GM19240 (cell line): ENCODE data around the gene USP28.

Experiments
- DNase-seq: peaks from one replicate; pipeline ENCODE4 v3.0.0; 2011; ENCODE audit warnings: low spot score; ENCODE audit not compliant: insufficient read length

USP28 gene

DNA sequence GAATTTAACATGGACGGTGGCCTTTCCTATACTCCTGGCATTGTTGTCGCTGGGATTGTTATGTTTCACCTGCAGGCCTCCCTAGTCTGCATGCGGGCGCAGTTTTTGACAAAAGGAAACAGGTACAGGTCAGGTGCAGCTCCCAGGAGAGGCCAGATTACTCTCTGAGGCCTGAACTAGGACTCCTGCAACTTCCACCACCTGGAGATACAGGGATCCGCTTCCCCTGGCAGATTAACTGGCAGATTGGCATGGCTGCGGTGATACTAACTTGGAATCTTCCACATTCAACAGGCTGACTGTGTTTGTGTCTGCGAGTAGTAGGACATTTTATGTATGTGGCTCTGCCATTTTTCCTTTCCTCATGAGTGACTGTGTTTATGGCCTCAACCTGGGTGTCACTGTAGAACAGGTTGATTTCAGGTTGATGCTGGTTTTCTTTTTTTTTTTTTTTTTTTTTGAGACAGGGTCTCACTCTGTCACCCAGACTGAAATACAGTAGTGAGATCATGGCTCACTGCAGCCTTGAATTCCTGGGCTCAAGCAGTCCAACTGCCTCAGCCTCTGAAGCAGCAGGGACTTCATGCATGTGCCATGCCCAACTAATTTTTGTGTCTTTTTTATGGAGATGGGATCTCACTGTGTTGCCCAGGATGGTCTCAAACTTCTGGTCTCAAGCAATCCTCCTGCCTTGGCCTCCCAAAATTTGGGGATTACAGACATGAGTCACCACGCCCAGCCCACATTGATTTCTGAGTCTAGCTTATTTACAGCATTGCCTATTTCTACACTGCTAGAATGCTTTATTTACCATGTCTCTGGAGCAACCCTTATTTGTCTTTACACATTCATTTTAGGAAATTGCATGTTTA, 1.7 kb upstream of the USP28 start:
- no peak for DNase-seq

GRCh38 chr11:113876074-113876797, 864 bp upstream of the USP28 start:
- DNase-seq = no peak

DNA sequence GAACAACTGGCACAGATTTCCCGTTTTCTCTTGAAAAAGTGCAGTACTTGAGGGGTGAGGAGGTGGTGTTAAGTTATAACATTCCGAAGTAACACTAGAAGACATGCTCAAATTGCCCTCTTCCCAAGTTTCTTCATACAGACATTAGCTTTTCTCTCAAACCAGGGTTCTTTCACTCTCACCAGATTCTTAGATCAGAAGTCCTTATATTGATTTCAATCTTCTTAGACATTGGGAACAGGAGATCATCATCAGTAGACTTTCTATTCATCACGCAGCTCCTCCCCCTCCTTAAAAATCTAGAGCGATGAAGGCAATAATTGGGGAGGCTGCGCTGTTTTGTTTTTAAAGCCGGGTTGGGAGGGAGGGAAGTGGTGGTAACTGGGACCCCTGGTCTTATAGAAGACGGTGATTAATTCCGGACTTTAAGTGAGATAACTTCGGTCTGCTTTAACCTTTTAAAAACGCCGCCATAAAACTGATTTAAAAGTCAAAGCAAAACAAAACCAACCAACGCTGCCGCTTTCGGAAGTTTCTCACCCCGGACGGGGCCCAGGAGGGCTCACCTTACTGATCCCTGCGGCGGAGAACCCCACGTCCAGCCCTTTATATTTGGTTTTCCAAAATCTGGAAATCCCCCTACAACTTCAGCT, 665 bp downstream of the USP28 start:
- DNase-seq = no peak

- no peak for DNase-seq
Measured at GRCh38 chr11:113874096-113874495, 1.3 kb downstream of the USP28 start.

GRCh38 chr11:113873236-113873626, 2.1 kb downstream of the USP28 start:
- DNase-seq = no peak

DNA sequence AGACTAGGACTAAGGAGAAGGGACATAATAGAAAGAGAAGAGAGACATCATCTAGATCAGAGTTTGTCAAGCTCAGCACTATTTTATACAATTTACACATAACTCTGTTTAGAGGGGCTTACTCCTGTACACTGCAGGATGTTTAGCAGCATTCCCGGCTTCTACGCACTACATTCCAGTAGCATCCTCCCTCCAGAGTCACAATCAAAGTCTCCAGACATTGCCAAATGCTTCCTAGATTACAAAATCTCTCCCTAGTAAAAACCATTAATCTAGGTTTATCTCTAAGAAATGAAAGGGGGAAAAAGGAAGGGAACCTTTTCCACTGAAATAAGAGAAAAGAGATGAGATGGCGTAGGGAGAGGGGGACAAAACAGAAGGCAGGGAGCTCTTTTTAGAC, 4.0 kb downstream of the USP28 start:
- no peak for DNase-seq

DNA sequence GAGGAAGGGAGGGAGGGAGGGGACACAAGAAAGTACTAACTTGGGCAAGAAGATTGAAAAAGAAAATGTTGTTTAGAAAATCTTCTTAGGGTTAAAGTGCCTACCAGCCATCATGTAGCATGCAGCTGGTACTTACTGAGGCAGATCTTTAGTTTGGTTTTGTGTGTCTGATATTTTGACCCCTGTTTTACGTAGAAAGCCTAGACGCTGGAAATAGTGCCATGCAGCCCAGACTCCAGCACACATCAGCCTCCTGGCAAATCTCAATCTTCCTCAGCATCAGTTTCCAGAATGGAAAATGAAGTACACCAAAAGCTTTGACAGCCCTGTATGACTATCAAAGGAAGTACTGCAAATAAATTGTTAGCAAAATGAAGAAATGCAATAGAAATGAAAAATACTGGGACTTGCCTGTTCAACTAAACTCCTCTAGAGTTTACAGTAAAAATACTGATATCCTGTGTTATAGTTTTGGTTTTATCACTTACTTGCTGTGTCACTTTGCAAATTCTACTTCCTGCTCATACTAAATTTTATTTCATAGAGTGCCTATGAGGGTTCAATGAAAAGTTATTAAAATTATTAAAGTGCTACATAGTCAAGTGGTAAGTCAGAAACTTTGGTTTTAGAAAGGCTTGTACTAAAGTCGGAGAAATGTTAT, 7.4 kb downstream of the USP28 start:
- DNase-seq = no peak

DNA sequence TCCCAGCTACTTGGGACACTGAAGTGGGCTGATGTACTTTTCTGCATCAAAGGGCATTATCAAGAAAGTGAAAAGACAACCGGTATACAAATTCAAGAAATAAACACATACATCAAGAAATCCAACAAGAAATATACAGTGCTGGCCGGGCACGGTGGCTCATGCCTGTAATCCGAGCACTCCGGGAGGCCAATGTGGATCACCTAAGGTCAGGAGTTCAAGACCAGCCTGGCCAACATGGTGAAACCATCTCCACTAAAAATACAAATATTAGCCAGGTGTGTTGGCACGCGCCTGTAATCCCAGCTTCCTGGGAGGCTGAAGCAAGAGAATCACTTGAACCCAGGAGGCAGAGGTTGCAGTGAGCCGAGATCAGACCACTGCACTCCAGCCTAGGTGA, 9.5 kb downstream of the USP28 start:
- no peak for DNase-seq

- DNase-seq = no peak
Measured at GRCh38 chr11:113864410-113864809, 11.0 kb downstream of the USP28 start.

GRCh38 chr11:113862435-113862834, 12.9 kb downstream of the USP28 start:
- no peak for DNase-seq

- DNase-seq = peak; percentile 16
Measured at GRCh38 chr11:113859665-113860064, 15.7 kb downstream of the USP28 start.

- no peak for DNase-seq
Measured at GRCh38 chr11:113856966-113857759, 18.2 kb downstream of the USP28 start.

DNA sequence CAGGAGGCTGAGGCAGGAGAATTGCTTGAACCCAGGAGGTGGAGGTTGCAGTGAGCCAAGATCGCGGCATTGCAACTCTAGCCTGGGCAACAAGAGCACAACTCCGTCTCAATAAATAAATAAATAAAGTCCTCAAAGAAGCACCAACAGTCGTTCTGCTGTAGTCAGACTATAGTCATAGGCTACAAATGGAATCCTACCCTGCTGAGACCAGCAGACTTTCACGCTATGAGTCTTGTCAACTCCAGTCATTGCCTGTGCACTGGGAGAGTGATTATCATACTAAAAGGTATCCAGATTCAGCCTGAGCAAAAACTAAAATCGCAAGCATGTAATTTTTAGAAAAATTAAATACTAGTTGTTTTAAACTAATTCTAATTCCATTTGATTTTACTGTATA, 19.6 kb downstream of the USP28 start:
- DNase-seq = no peak

DNA sequence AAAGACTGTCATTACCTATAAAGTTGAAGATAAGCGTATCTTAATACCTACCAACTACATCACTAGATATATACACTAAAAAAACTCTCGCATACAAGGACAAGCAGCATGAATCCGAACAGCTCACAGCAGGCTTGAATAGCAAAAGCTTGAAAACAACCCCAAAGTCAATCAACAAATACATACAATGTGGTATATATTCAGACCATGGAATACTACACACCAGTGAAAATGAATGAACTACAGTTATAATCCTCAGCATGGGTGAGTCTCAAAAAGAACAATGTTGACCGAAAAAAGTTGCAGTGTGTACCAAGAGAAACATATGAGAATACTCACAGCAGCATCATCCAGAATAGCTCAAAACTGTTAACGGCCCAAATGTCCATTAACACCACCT, 25.2 kb downstream of the USP28 start:
- no peak for DNase-seq

- DNase-seq = no peak
Measured at GRCh38 chr11:113849713-113850112, 25.7 kb downstream of the USP28 start.

DNA sequence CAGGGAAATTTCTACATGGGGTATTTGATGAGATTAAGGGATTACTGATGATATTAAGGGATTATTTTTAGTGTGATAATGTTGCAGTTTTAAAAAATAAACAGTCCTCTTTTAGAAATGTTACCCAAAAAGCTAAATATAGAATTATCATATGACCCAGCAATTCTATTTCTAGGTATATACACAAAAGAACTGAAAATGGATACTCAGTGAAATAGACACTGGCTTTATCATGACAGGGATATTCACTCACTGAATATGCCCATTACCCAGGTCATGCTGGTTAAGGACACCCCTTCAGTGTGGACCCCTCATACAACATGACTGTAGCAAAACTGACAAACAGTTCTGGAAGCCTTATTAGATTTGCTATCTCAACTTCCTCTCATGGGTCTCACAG, 27.8 kb downstream of the USP28 start:
- no peak for DNase-seq

DNA sequence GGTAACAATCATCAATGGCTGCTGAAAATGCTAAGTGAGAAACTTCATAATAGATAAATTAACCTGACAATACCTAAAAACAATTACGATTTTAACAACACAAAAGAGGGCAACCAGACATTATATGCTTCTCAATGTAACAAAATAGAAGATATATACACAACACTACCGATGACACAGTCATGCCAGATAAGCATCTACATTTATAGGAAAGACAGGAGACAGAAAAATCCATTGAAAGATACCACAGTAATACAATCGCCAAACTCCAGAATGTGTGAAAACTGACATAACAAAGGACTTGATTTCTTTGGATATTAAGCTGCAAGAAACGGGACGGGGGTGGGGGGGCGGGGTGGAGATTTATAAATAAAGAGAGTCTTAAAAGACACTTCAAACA, 28.3 kb downstream of the USP28 start:
- no peak for DNase-seq

DNA sequence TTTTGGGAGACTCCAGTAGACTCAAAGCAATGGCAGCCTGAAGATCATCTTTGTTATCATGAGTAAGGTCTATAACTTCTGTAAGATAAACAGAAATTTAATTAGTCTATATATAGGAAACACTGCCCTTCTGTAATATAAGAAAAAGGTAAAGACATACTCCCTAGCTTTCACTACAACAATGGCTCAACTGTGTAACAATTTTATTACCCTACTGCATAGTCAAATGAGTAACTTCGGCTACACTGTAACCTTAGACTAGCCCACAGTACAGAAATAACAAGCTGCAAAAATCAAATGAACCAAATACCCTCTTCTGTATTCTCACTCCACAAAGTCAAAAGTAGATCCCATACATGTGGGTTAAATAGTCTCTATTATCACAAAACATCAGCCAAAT, 33.7 kb downstream of the USP28 start:
- no peak for DNase-seq

- DNase-seq = no peak
Measured at GRCh38 chr11:113840932-113841664, 34.3 kb downstream of the USP28 start.

DNA sequence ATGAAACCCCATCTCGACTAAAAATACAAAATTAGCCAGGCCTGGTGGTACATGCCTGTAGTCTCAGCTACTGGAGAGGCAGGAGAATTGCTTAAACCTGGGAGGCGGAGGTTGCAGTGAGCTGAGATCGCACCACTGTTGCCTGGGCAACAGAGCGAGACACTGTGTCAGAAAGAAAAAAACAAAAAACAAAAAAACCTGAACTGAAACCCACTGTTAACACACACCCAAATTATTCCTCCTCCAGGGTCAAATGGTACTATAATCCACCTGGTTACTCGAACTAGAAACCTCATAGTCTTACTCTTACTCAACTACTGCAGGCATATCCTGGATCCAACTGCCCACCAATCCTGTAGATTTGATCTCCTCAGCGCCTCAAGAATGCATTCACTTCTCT, 35.5 kb downstream of the USP28 start:
- DNase-seq = peak; percentile 13
